HEK293 (cell line): ENCODE data around the gene PDZD8.

ENCODE experiments used
- ZNF140 ChIP-seq: fragments of 450-650 bp; formaldehyde crosslinking; IDR thresholded peaks from 2 replicates; pipeline ENCODE4 v1.5.1; 2016; ENCODE audit warnings: missing biosample characterization, missing genetic modification characterization
- ZNF830 ChIP-seq: fragments of 450-650 bp; IDR thresholded peaks from 2 replicates; pipeline ENCODE4 v1.5.0; 2018; ENCODE audit warnings: missing biosample characterization, missing genetic modification characterization, low read depth, mild to moderate bottlenecking, moderate library complexity

GRCh38 chr10:117334926-117335325, 40.3 kb downstream of the PDZD8 start:
- TF ChIP-seq ZNF830 (tag by site-specific recombination): no peak
- TF ChIP-seq ZNF140 (tag by site-specific recombination): no peak
